HEK293 (cell line): ENCODE measurements around the gene TTLL4.

Experiments used
- CTCF ChIA-PET: fragments of 350-600 bp; formaldehyde crosslinking; extraction: SDS; loops from one replicate; lab custom pipeline; 2021; ENCODE audit warnings: antibody characterized with exemption; lab: Yijun Ruan, JAX
- POLR2A ChIA-PET: fragments of 300-600 bp; formaldehyde crosslinking; extraction: SDS; loops from one replicate; lab custom pipeline; 2020; ENCODE audit warnings: antibody characterized with exemption, inconsistent platforms; lab: Yijun Ruan, JAX
- H3K27ac ChIP-seq: fragments of 200-500 bp; sonication (Bioruptor generic); 2 replicates; pipeline ENCODE4 v1.5.1; 2014; ENCODE audit warnings: low read depth, low read length, control low read depth, inconsistent platforms; ENCODE audit errors: extremely low read depth
- H3K36me3 ChIP-seq, 2 experiments: fragments of 200-500 bp in 1 of 2; sonication (Bioruptor generic) in 1 of 2; 1 replicate in 1 of 2; 2 replicates in 1 of 2; pipeline ENCODE4 v1.5.1; 2014 to 2017; ENCODE audit warnings: inconsistent platforms in 2 of 2, low read length in 2 of 2; ENCODE audit not compliant: control insufficient read depth in 2 of 2, insufficient read depth in 1 of 2
- H3K4me1 ChIP-seq: fragments of 200-500 bp; sonication (Bioruptor generic); 2 replicates; pipeline ENCODE4 v1.5.1; 2014; ENCODE audit warnings: mild to moderate bottlenecking, low read length, inconsistent platforms; ENCODE audit not compliant: control insufficient read depth, insufficient read depth
- H3K4me3 ChIP-seq: 2 replicates; pipeline ENCODE4 v1.5.1; 2011; ENCODE audit warnings: low read depth, mild to moderate bottlenecking, control low read depth, low read length, moderate library complexity
- H3K9me3 ChIP-seq: fragments of 200-500 bp; sonication (Bioruptor generic); 2 replicates; pipeline ENCODE4 v1.5.1; 2014; ENCODE audit warnings: low read depth, low read length, inconsistent platforms; ENCODE audit not compliant: control insufficient read depth, insufficient read depth
- BCL11B ChIP-seq: fragments of 450-650 bp; formaldehyde crosslinking; IDR thresholded peaks from 2 replicates; pipeline ENCODE4 v1.5.1; 2016; ENCODE audit warnings: low read depth, missing biosample characterization, missing genetic modification characterization
- CTCF ChIP-seq: fragments of 450-650 bp; formaldehyde crosslinking; IDR thresholded peaks from 2 replicates; pipeline ENCODE4 v1.5.1; 2016; ENCODE audit warnings: missing biosample characterization, missing genetic modification characterization
- ELK4 ChIP-seq: IDR thresholded peaks from 2 replicates; pipeline ENCODE4 v1.6.1; 2011; ENCODE audit warnings: mild to moderate bottlenecking, low read depth, low read length, borderline replicate concordance
- GFI1B ChIP-seq: fragments of 450-650 bp; formaldehyde crosslinking; IDR thresholded peaks from 2 replicates; pipeline ENCODE4 v1.5.1; 2016; ENCODE audit warnings: missing biosample characterization, missing genetic modification characterization
- PBX3 ChIP-seq: sonication (generic); formaldehyde crosslinking; IDR thresholded peaks from 2 replicates; pipeline ENCODE4 v1.8.1; 2022; ENCODE audit warnings: mild to moderate bottlenecking, moderate library complexity, missing genetic modification reagents
- PRDM10 ChIP-seq: fragments of 450-650 bp; formaldehyde crosslinking; IDR thresholded peaks from 2 replicates; pipeline ENCODE4 v1.5.1; 2016; ENCODE audit warnings: missing biosample characterization, missing genetic modification characterization
- SALL2 ChIP-seq: fragments of 450-650 bp; formaldehyde crosslinking; IDR thresholded peaks from 2 replicates; pipeline ENCODE4 v1.5.0; 2017; ENCODE audit warnings: missing biosample characterization, mild to moderate bottlenecking, missing genetic modification characterization, borderline replicate concordance
- SCRT1 ChIP-seq: fragments of 450-650 bp; formaldehyde crosslinking; IDR thresholded peaks from 2 replicates; pipeline ENCODE4 v1.5.1; 2016; ENCODE audit warnings: missing biosample characterization, missing genetic modification characterization, borderline replicate concordance
- TRIM28 ChIP-seq: IDR thresholded peaks from 2 replicates; pipeline ENCODE4 v1.6.1; 2011; ENCODE audit warnings: low read length, control low read depth, borderline replicate concordance
- ZBTB17 ChIP-seq: fragments of 450-650 bp; formaldehyde crosslinking; IDR thresholded peaks from 2 replicates; pipeline ENCODE4 v1.5.1; 2016; ENCODE audit warnings: missing biosample characterization, missing genetic modification characterization
- ZBTB26 ChIP-seq: fragments of 450-650 bp; formaldehyde crosslinking; optimal IDR thresholded peaks from 2 replicates; pipeline ENCODE3; 2016; ENCODE audit warnings: missing biosample characterization, mild to moderate bottlenecking, missing genetic modification characterization
- ZFP69B ChIP-seq: fragments of 450-650 bp; formaldehyde crosslinking; IDR thresholded peaks from 2 replicates; pipeline ENCODE4 v1.5.1; 2016; ENCODE audit warnings: missing biosample characterization, missing genetic modification characterization
- ZNF302 ChIP-seq: fragments of 450-650 bp; formaldehyde crosslinking; IDR thresholded peaks from 2 replicates; pipeline ENCODE4 v1.5.1; 2016; ENCODE audit warnings: missing biosample characterization, missing genetic modification characterization, low read depth
- ZNF366 ChIP-seq: fragments of 450-650 bp; formaldehyde crosslinking; conservative IDR thresholded peaks from 2 replicates; pipeline ENCODE4 v1.5.1; 2016; ENCODE audit warnings: missing biosample characterization, missing genetic modification characterization
- ZNF398 ChIP-seq: fragments of 450-650 bp; formaldehyde crosslinking; IDR thresholded peaks from 2 replicates; pipeline ENCODE4 v1.5.1; 2017; ENCODE audit warnings: missing biosample characterization, missing genetic modification characterization
- ZNF423 ChIP-seq: fragments of 450-650 bp; formaldehyde crosslinking; IDR thresholded peaks from 2 replicates; pipeline ENCODE4 v1.5.1; 2016; ENCODE audit warnings: missing biosample characterization, missing genetic modification characterization
- ZNF426 ChIP-seq: fragments of 450-650 bp; formaldehyde crosslinking; IDR thresholded peaks from 2 replicates; pipeline ENCODE4 v1.5.1; 2017; ENCODE audit warnings: missing biosample characterization, missing genetic modification characterization, mild to moderate bottlenecking, inconsistent platforms, moderate library complexity
- ZNF473 ChIP-seq: fragments of 450-650 bp; formaldehyde crosslinking; IDR thresholded peaks from 2 replicates; pipeline ENCODE4 v1.5.1; 2017; ENCODE audit warnings: missing biosample characterization, missing genetic modification characterization
- ZNF521 ChIP-seq: fragments of 450-650 bp; formaldehyde crosslinking; IDR thresholded peaks from 2 replicates; pipeline ENCODE4 v1.5.1; 2017; ENCODE audit warnings: missing biosample characterization, mild to moderate bottlenecking, missing genetic modification characterization
- ZNF692 ChIP-seq: fragments of 450-650 bp; formaldehyde crosslinking; IDR thresholded peaks from 2 replicates; pipeline ENCODE4 v1.5.1; 2016; ENCODE audit warnings: missing biosample characterization, missing genetic modification characterization
- ZNF776 ChIP-seq: fragments of 450-650 bp; formaldehyde crosslinking; IDR thresholded peaks from 2 replicates; pipeline ENCODE4 v1.5.0; 2017; ENCODE audit warnings: missing biosample characterization, missing genetic modification characterization, borderline replicate concordance
- ZNF837 ChIP-seq: fragments of 450-650 bp; formaldehyde crosslinking; IDR thresholded peaks from 2 replicates; pipeline ENCODE4 v1.5.1; 2016; ENCODE audit warnings: missing biosample characterization, missing genetic modification characterization

Gene TTLL4

GRCh38 chr2:218776488-218776887 lies 65.9 kb downstream of the TTLL4 start:
- Histone ChIP-seq H3K9me3 (no peaks in the 10 kb centered on the region), H3K36me3 (no peaks in the 10 kb centered on the region), H3K4me3 (no peak overlapping the region), H3K4me1 (no peaks in the 10 kb centered on the region), H3K27ac (no peak overlapping the region)
- POLR2A ChIA-PET: no interaction called here
- TF ChIP-seq ZNF426 (tag by site-specific recombination): no peak
- TF ChIP-seq PRDM10: no peak
- TF ChIP-seq ZNF837 (tag by site-specific recombination): no peak
- TF ChIP-seq ZNF692 (tag by site-specific recombination): no peak
- TF ChIP-seq ZNF398 (tag by site-specific recombination): no peak
- no peak for TF ChIP-seq CTCF (tag by site-specific recombination)
- TF ChIP-seq ZFP69B (tag by site-specific recombination): no peak
- no peak for TF ChIP-seq PBX3 (CRISPR knock-in tag)
- no peak for TF ChIP-seq ZNF473 (tag by site-specific recombination)
- CTCF ChIA-PET: no interaction called here

- no peaks in the 10 kb centered on the region for H3K36me3 ChIP-seq
- H3K27ac ChIP-seq: no peak overlapping the region
- H3K4me1 ChIP-seq: no peaks in the 10 kb centered on the region
- CTCF ChIA-PET: interaction anchor here (0.6 to 2.0 kb wide), 2 partner anchors 90 to 99 kb away, joined by 3 to 10 read pairs; no protein-coding TSS in a partner anchor
- POLR2A ChIA-PET: no interaction called here
- no peak overlapping the region for H3K4me3 ChIP-seq
- no peaks in the 10 kb centered on the region for H3K9me3 ChIP-seq
- TF ChIP-seq TRIM28: no peak
- no peak for TF ChIP-seq ZBTB17 (tag by site-specific recombination)
- no peak for TF ChIP-seq GFI1B
- TF ChIP-seq ZBTB26 (tag by site-specific recombination): no peak
- no peak for TF ChIP-seq SALL2 (tag by site-specific recombination)
- no peak for TF ChIP-seq ELK4
- no peak for TF ChIP-seq SCRT1 (tag by site-specific recombination)
- TF ChIP-seq ZNF302 (tag by site-specific recombination): no peak
- TF ChIP-seq ZNF366: no peak
- TF ChIP-seq ZNF521: no peak
- no peak for TF ChIP-seq ZNF423 (tag by site-specific recombination)
- no peak for TF ChIP-seq ZNF776 (tag by site-specific recombination)
- TF ChIP-seq BCL11B (tag by site-specific recombination): no peak
Measured at GRCh38 chr2:218777276-218777990, 66.8 kb downstream of the TTLL4 start.
